ENCODE data around the gene RUBCNL. TPM values are rescaled to one million over a fixed set of nuclear protein-coding genes. Genes with fewer than 3 reads are reported as not detected.

RUBCNL gene
- total and polyA plus RNA-seq, 2 of the 4 experiments (the other 2 are of a cell fraction): 0.03 TPM; not detected in 1

- Histone ChIP-seq H2AK9ac (replicated peaks; ENCODE audit: low read depth, low read length, poor library complexity) (no peak overlapping the region), H3K14ac (replicated peaks; ENCODE audit: low read depth, low read length) (no peak overlapping the region), H4K91ac (ENCODE audit: insufficient read depth, low read depth, low read length) (no peak overlapping the region), H4K8ac (ENCODE audit: low read depth in 2 of 2, low read length in 2 of 2) (no peak overlapping the region), H3K4me1 (ENCODE audit: control insufficient read depth, insufficient read depth, low read length) (no peaks in the 10 kb centered on the region), H2BK120ac (ENCODE audit: low read depth, low read length) (no peak overlapping the region), H3K18ac (ENCODE audit: low read depth, low read length) (no peak overlapping the region), H3K36me3 (ENCODE audit: control insufficient read depth, insufficient read depth, low read length) (no peaks in the 10 kb centered on the region), H3K27ac (ENCODE audit: insufficient read depth, low read length) (no peak overlapping the region), H4K5ac (ENCODE audit: low read depth, low read length) (no peak overlapping the region), H3K9me1 (ENCODE audit: insufficient read depth, low read length) (no peaks in the 10 kb centered on the region), H2BK20ac (ENCODE audit: low read depth, low read length) (no peak overlapping the region), H2AFZ (replicated peaks; ENCODE audit: low read length, poor library complexity) (no peak overlapping the region), H3K27me3 (ENCODE audit: control insufficient read depth, insufficient read depth, low read length) (peaks cover 6% of the 10 kb centered on the region; the same call in 1 of the 2 replicates), H4K20me1 (ENCODE audit: insufficient read depth, low read length) (no peaks in the 10 kb centered on the region), H2BK5ac (ENCODE audit: low read depth, low read length, poor library complexity, severe bottlenecking) (no peak overlapping the region), H3K4ac (ENCODE audit: low read depth, low read length) (no peak overlapping the region), H3K56ac (ENCODE audit: extremely low read depth, insufficient read depth, low read length) (no peak overlapping the region), H3K23ac (ENCODE audit: low read depth, low read length) (no peak overlapping the region), H3K4me2 (ENCODE audit: low read depth, low read length) (no peak overlapping the region), H2BK15ac (ENCODE audit: low read depth, low read length) (no peak overlapping the region), H2AK5ac (ENCODE audit: low read depth, low read length) (no peak overlapping the region), H3K79me1 (ENCODE audit: low read depth in 1 of 2, low read length in 2 of 2) (no peaks in the 10 kb centered on the region), H3K9me3 (ENCODE audit: control insufficient read depth, insufficient read depth, low read length) (no peaks in the 10 kb centered on the region), H3K9ac (ENCODE audit: low read depth, low read length) (no peak overlapping the region), H3K4me3 (ENCODE audit: insufficient read depth, low read depth, low read length) (no peak overlapping the region)
- ChIA-PET CTCF (no interaction called here), POLR2A (ENCODE audit: unreplicated experiment) (no interaction called here)
- WGBS, 2 experiments (ENCODE audit: extremely low coverage in 2 of 2, insufficient read length in 1 of 2): no CpG with 5 or more reads among the region's 4 CpGs
- in situ Hi-C loops (cut with MboI; ENCODE audit: low sequenced_read_pairs): no loop called here
- ATAC-seq (ENCODE audit: low read depth) (no peak), DNase-seq (no peak)
- TF ChIP-seq RAD21 (IDR thresholded peaks at IDR 0.05; ENCODE audit: low read length) (no peak), SMC3 (IDR thresholded peaks at IDR 0.05; ENCODE audit: low read depth, low read length) (no peak), FOS (IDR thresholded peaks at IDR 0.05; ENCODE audit: low read depth, low read length) (no peak), POLR2A (IDR thresholded peaks at IDR 0.05; ENCODE audit: low read depth, low read length) (no peak), RFX5 (IDR thresholded peaks at IDR 0.05; ENCODE audit: low read depth, low read length) (no peak), NFE2L2 (IDR thresholded peaks at IDR 0.05; ENCODE audit: low read depth, low read length) (no peak), CHD1 (IDR thresholded peaks at IDR 0.05; ENCODE audit: low read depth, low read length) (no peak), MAZ (IDR thresholded peaks at IDR 0.05; ENCODE audit: borderline replicate concordance, low read depth, low read length) (no peak), CEBPB (IDR thresholded peaks at IDR 0.05; ENCODE audit: low read depth, low read length) (no peak), RCOR1 (IDR thresholded peaks at IDR 0.05; ENCODE audit: insufficient replicate concordance, low read length) (no peak), BHLHE40 (IDR thresholded peaks at IDR 0.05; ENCODE audit: low read depth, low read length) (no peak), MAFK (IDR thresholded peaks at IDR 0.05; ENCODE audit: low read depth, low read length) (no peak), CTCF (conservative IDR thresholded peaks at IDR 0.05; ENCODE audit: low read depth, low read length) (no peak), USF2 (IDR thresholded peaks at IDR 0.05; ENCODE audit: low read depth, low read length) (no peak), MXI1 (IDR thresholded peaks at IDR 0.05; ENCODE audit: borderline replicate concordance, low read depth, low read length) (no peak), ELK1 (IDR thresholded peaks at IDR 0.05; ENCODE audit: borderline replicate concordance, low read depth, low read length) (no peak)
- intact Hi-C loops (cut with micrococcal nuclease): no loop called here
- no TSS peak for BruUV-seq (replicated peaks)
- dilution Hi-C loops (cut with HindIII; ENCODE audit: low sequenced_read_pairs, unreplicated experiment): no loop called here
These were observed 6.8 kb downstream of the RUBCNL start for GRCh38 chr13:46380242-46380641.

All from IMR-90 (cell line).